Epithelial cell of esophagus (primary cell): Measurements from ENCODE around the gene DHCR7.
"Not testable (repeated sequence)": the region's sequence is repeated elsewhere in the genome, so short reads cannot be mapped to it uniquely, and the experiment has no call there.

Source experiments
- DNase-seq: peaks from one replicate; pipeline ENCODE4 v3.0.0; 2010; ENCODE audit warnings: low read depth
- H3K4me3 ChIP-seq: 2 replicates; pipeline ENCODE4 v1.5.1; 2011; ENCODE audit warnings: mild to moderate bottlenecking, low read length, control low read depth
- TF ChIP-seq, protein P1 (sequence below): IDR thresholded peaks from 2 replicates; pipeline ENCODE4 v1.5.1; 2011; ENCODE audit warnings: low read depth, mild to moderate bottlenecking, low read length, control low read depth, inconsistent platforms; ENCODE audit not compliant: insufficient read depth; ENCODE audit errors: missing control alignments

Gene DHCR7

DNA sequence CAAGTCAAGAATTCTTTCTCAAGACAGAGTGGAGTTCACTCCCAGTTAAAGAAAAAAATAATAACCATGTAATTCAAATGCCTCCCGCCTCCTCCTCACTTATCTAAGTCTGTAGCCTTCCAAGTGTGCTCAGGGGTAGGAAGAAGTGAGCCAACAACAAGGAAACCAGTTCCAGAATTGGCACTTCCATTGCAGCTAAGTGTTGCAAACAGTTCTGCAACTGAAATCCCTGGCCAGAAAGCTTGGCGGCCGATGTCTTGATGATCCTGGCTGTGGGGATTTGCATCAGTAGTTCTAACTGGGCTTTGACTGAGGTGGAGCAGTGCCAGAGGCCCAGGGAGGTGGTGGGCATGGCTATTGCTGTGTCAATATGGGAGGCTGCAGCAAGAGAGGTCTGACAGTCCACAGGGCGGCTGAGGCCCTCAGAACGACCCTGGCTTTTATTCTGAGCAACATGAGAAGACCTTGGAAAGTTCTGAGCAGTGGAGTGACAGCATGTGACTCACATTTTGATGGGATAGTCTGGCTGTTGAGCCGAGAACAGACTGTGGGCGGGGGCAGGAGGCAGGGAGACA is 19.2 kb downstream of the DHCR7 start:
- TF ChIP-seq, protein P1, sequence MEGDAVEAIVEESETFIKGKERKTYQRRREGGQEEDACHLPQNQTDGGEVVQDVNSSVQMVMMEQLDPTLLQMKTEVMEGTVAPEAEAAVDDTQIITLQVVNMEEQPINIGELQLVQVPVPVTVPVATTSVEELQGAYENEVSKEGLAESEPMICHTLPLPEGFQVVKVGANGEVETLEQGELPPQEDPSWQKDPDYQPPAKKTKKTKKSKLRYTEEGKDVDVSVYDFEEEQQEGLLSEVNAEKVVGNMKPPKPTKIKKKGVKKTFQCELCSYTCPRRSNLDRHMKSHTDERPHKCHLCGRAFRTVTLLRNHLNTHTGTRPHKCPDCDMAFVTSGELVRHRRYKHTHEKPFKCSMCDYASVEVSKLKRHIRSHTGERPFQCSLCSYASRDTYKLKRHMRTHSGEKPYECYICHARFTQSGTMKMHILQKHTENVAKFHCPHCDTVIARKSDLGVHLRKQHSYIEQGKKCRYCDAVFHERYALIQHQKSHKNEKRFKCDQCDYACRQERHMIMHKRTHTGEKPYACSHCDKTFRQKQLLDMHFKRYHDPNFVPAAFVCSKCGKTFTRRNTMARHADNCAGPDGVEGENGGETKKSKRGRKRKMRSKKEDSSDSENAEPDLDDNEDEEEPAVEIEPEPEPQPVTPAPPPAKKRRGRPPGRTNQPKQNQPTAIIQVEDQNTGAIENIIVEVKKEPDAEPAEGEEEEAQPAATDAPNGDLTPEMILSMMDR, result no peak
- DNase-seq, result no peak
- no peak overlapping the region for H3K4me3 ChIP-seq

DNA sequence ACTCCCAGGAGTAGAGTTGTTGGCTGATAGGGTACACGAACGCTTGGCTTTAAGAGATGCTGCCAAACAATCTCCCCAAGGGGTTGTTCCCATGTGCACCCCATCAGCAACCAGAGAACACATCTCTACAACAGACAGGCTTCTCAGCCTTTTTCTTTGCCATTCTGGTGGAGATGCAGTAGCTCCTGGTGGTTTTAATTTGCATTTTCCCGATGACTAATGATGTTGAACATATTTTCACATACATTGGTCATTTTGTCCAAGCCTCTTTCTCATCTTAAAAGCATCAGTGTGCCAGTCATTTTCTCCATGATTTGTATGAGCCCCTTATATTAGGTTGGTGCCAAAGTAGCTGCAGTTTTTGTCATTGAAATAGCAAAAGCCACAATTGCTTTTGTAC is 21.8 kb downstream of the DHCR7 start:
- TF ChIP-seq, protein P1, result no peak
- H3K4me3 ChIP-seq, result no peak overlapping the region
- no peak for DNase-seq

DNA sequence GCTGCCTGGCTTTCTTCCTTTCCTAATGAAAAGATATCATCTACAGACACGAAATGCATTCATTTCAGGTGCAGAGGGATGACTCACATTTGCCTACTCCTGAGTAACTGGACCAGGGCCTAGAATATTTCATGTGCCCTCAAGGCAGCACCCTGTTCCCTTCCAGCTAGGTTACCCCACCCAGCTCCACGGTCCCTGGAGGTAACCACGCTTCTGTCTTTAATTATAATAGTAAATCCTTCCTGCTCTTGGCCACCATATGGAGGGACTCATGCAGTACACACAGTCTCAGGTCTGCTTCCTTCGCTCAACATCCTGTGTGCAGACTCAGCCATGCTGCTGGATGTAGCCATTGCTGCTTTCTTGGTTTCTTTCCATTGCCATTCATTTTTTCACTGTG is 22.3 kb downstream of the DHCR7 start:
- TF ChIP-seq, protein P1, result peak; percentile 7
- DNase-seq, result peak; percentile 72
- H3K4me3 ChIP-seq, result no peak overlapping the region

DNA sequence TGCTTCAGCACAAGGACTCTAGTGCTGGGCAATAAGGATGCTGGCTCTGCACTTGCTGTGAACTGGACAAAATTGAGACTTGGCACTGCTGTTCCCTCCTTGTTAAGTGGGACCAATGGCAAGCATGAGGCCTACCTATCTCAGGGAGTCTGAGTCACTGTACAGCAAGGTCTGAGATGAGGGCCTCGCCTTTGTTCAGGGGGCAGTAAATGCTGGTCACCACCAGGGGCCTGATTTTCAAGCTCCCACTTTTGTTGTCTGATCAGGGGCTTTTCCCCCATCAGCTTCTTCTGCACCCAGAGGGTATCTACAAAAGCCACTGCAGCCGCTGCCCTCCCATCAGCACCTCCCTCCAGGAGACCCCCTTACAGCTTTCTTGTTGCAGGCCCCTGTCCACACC is 22.8 kb downstream of the DHCR7 start:
- H3K4me3 ChIP-seq, result no peak overlapping the region
- TF ChIP-seq, protein P1, result no peak
- no peak for DNase-seq

DNA sequence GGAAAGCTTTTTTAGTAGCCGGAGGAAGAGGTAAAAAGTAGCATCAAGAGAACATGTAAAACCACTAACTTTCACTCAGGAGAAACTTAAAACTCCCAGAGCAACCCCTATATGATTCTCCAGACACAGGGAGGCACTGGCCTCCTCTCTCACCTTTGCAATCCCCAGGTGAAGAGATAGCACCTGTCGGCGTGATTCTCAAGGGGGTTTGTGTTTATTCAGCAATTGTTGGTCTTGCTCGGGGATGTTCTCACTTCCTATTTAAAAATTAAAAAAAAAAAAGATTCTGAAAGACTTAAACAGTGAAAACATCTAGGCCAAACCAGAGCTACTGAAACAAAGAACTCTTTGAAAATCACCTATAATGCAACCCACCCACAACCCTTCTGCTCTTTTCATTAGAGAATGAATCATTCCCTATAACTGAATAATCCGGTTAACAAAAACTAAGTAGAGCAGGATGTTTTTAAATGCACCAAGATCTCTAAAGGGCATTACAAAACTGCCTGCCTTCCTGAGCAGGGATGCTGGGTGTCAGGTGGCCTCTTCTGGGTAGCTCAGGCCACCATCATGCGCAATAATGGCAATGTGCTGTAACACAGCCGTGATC is 24.9 kb downstream of the DHCR7 start:
- no peak overlapping the region for H3K4me3 ChIP-seq
- DNase-seq, result no peak
- TF ChIP-seq, protein P1, result no peak

DNA sequence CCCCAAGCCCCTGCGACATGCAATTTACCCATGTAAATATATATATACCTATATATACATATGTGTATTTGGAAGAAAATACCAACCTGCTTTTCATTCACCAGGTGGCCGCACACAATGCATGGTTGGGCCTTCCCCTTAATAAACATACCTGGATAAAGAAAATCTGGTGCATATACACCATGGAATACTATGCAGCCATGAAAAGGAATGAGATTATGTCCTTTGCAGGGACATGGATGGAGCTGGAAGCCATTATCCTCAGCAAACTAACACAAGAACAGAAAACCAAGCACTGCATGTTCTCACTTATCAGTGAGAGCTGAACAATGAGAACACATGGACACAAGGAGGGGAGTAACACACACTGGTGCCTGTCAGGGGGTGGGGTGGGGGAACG is 25.9 kb downstream of the DHCR7 start:
- not testable (repeated sequence) for H3K4me3 ChIP-seq, DNase-seq

DNA sequence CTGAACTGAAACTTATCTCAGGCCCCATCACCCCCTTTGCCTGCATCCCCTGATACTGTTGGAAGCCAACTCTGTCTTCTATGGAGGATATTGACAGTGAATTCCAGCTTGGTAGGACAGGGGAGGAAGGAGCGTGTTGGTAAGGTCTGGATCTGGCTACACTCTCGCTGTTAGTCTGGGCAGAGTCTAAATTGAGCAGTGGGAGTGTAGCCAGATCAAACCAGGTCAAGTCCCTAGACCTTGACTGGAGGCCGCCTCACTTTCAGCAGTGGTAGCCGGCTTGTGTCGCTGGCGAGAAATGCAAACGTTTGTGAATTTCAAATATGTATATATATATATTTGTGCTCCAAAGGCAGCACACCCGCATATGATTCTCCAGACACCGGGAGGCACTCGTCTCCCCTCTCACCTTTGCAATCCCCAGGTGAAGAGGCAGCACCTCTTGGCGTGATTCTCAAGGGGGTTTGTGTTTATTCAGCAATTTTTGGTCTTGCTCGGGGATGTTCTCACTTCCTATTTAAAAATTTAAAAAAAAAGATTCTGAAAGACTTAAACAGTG is 26.7 kb downstream of the DHCR7 start:
- no peak overlapping the region for H3K4me3 ChIP-seq
- DNase-seq, result no peak
- TF ChIP-seq, protein P1, result no peak
